Loucy (cell line): Measurements from ENCODE around the gene NAB2.

Source experiments
- H2AFZ ChIP-seq: fragments of 200-600 bp; sonication (generic); 2 replicates; pipeline ENCODE4 v1.6.0; 2016; ENCODE audit warnings: antibody characterized with exemption, mild to moderate bottlenecking, low read length, moderate library complexity
- H3F3A ChIP-seq: fragments of 200-600 bp; 2 replicates; pipeline ENCODE4 v1.6.0; 2016; ENCODE audit warnings: antibody characterized with exemption, low read depth, mild to moderate bottlenecking
- H3K27me3 ChIP-seq: fragments of 200-600 bp; sonication (generic); 2 replicates; pipeline ENCODE4 v1.6.1; 2014; ENCODE audit warnings: low read length, mild to moderate bottlenecking; ENCODE audit not compliant: insufficient read depth, poor library complexity, severe bottlenecking
- H3K36me3 ChIP-seq: fragments of 200-600 bp; sonication (generic); 2 replicates; pipeline ENCODE4 v1.6.1; 2016; ENCODE audit warnings: low read length; ENCODE audit not compliant: insufficient read depth
- H3K4me1 ChIP-seq: fragments of 200-600 bp; sonication (generic); 2 replicates; pipeline ENCODE4 v1.5.1; 2014; ENCODE audit warnings: low read length, mild to moderate bottlenecking; ENCODE audit not compliant: insufficient read depth, poor library complexity, severe bottlenecking
- H3K4me2 ChIP-seq: fragments of 200-600 bp; sonication (generic); 2 replicates; pipeline ENCODE4 v1.6.0; 2014; ENCODE audit warnings: antibody characterized with exemption, low read length, low read depth, mild to moderate bottlenecking; ENCODE audit not compliant: poor library complexity, severe bottlenecking
- H3K4me3 ChIP-seq: fragments of 200-600 bp; sonication (generic); 2 replicates; pipeline ENCODE4 v1.5.1; 2014; ENCODE audit warnings: low read length, mild to moderate bottlenecking, mixed read lengths; ENCODE audit not compliant: poor library complexity, severe bottlenecking
- H3K79me2 ChIP-seq: fragments of 200-600 bp; sonication (generic); 2 replicates; pipeline ENCODE4 v1.6.1; 2014; ENCODE audit warnings: low read length; ENCODE audit not compliant: insufficient read depth
- H3K9ac ChIP-seq: fragments of 200-600 bp; sonication (generic); 2 replicates; pipeline ENCODE4 v1.6.0; 2014; ENCODE audit warnings: mild to moderate bottlenecking, low read depth, low read length, moderate library complexity; ENCODE audit not compliant: poor library complexity, severe bottlenecking
- H3K9me2 ChIP-seq: fragments of 200-600 bp; sonication (generic); replicated peaks from 2 replicates; pipeline ENCODE4 v1.6.1; 2016; ENCODE audit warnings: low read depth, low read length, mixed read lengths
- H3K9me3 ChIP-seq: fragments of 200-600 bp; sonication (generic); 2 replicates; pipeline ENCODE4 v1.6.1; 2014; ENCODE audit warnings: mild to moderate bottlenecking, antibody characterized with exemption, low read length, low read depth; ENCODE audit not compliant: insufficient read depth
- H4K20me1 ChIP-seq: fragments of 200-600 bp; sonication (generic); 2 replicates; pipeline ENCODE4 v1.6.0; 2014; ENCODE audit warnings: antibody characterized with exemption, low read length, mild to moderate bottlenecking; ENCODE audit not compliant: insufficient read depth, poor library complexity, severe bottlenecking
- EZH2phosphoT487 ChIP-seq: fragments of 200-600 bp; IDR thresholded peaks from 2 replicates; pipeline ENCODE4 v1.6.1; 2018; ENCODE audit warnings: antibody characterized with exemption, mild to moderate bottlenecking, moderate library complexity, borderline replicate concordance
- TF ChIP-seq, protein P1 (sequence below): fragments of 200-600 bp; sonication (generic); conservative IDR thresholded peaks from 2 replicates; pipeline ENCODE4 v1.5.1; 2014; ENCODE audit warnings: mild to moderate bottlenecking, antibody characterized with exemption, low read length

NAB2 gene

DNA sequence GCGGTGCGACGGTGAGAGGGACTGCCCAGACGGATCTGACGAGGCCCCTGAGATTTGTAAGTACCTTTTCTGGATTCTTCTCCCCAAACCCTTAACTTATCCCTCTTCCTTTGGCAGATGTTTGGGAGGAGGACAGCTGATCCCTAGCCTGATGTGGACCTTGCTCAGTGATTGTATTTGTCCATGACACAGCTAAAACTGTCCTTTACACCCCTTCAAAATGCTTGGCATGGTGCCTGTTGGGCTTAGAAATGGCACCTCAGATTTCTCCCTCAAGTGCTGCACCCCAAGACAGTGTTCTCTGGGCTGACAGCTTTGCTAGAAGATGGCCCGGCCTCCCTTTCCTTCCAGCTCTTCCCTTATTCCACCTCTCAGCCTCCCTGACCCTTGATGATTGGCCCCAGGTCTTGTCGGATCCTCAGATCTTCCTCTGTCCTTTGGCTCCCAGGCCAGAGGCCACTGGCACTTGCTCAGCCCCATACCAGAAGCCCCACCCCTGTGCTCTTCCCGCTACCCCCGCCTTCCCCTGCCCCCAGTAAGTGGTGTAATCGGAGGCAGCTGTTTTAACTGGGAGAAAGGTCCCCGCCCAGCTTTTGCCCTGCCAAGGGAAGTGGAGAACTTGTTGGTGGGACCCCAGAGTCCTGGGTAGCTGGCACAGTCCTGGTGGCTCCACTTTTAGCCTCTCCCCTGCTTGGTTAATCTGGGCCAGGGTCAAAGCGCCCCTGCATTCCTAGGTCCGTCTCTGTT is 49.8 kb downstream of the NAB2 start:
- Histone ChIP-seq H2AFZ (no peak overlapping the region), H3K9me3 (no peaks in the 10 kb centered on the region), H3K9me2 (no peaks in the 10 kb centered on the region), H4K20me1 (no peaks in the 10 kb centered on the region), H3K27me3 (no peaks in the 10 kb centered on the region), H3K9ac (no peak overlapping the region), H3K4me2 (no peak overlapping the region), H3K4me1 (peaks cover 8% of the 10 kb centered on the region), H3F3A (no peaks in the 10 kb centered on the region), H3K36me3 (no peaks in the 10 kb centered on the region), H3K4me3 (no peak overlapping the region), H3K79me2 (no peaks in the 10 kb centered on the region)
- TF ChIP-seq EZH2phosphoT487, result no peak

DNA sequence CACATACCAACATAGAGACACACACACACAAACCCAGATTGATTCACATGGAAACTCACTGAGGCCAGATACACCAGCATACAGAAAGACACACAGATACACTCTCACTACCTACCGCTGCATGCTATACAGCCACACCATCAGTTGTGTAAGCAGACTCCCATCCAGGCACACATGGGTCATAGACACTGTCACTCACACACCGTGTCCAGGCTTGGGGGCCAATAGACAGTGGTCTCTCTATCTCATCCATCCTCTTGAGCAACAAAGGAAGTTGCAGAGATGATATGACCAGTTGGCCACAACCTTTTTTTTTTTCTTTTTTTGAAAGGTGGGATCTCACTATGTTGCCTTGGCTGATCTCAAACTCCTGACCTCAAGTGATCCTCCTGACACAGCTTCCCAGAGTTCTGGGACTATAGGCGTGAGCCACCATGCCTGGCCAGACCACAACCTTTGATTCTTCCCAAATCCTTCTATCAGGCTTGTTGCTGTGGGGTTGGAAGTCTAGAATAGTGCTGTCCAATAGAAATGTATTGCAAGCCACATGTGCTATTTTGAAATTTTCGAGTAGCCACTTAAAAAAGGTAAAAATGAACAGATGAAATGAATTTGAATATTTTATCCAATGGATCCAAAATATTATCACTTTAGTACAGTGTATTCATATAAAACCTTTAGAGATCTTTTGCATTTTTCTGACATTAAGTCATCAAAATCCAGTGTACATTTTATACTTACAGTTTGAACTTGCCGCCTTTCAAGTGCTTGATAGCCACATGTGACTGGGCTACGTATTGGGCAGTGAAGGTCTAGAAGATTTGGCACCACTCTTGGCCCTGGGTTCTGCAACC is 51.1 kb downstream of the NAB2 start:
- Histone ChIP-seq H3K36me3 (no peaks in the 10 kb centered on the region), H3K9ac (no peak overlapping the region)

DNA sequence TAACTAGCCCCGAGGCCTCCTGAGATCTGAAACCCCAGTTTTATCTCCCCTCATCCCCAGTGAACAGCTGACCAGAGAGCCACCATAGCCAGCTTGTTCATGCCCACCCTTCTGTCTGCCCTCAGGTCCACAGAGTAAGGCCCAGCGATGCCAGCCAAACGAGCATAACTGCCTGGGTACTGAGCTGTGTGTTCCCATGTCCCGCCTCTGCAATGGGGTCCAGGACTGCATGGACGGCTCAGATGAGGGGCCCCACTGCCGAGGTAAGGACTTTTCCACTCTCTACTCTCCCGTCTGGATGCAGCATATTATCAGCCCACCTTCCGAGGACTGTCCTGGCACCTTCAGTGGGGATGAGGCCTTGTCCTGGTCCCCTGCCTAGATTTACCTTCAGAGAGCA is 52.3 kb downstream of the NAB2 start:
- H3K27me3 ChIP-seq, result no peaks in the 10 kb centered on the region
- no peak overlapping the region for H2AFZ ChIP-seq
- H3K36me3 ChIP-seq, result no peaks in the 10 kb centered on the region
- TF ChIP-seq, protein P1, sequence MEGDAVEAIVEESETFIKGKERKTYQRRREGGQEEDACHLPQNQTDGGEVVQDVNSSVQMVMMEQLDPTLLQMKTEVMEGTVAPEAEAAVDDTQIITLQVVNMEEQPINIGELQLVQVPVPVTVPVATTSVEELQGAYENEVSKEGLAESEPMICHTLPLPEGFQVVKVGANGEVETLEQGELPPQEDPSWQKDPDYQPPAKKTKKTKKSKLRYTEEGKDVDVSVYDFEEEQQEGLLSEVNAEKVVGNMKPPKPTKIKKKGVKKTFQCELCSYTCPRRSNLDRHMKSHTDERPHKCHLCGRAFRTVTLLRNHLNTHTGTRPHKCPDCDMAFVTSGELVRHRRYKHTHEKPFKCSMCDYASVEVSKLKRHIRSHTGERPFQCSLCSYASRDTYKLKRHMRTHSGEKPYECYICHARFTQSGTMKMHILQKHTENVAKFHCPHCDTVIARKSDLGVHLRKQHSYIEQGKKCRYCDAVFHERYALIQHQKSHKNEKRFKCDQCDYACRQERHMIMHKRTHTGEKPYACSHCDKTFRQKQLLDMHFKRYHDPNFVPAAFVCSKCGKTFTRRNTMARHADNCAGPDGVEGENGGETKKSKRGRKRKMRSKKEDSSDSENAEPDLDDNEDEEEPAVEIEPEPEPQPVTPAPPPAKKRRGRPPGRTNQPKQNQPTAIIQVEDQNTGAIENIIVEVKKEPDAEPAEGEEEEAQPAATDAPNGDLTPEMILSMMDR, result no peak
- TF ChIP-seq EZH2phosphoT487, result no peak
- no peaks in the 10 kb centered on the region for H4K20me1 ChIP-seq
- H3K4me3 ChIP-seq, result no peak overlapping the region
- H3F3A ChIP-seq, result no peaks in the 10 kb centered on the region
- H3K4me2 ChIP-seq, result no peak overlapping the region
- no peaks in the 10 kb centered on the region for H3K9me3 ChIP-seq
- H3K9ac ChIP-seq, result no peak overlapping the region
- peaks cover 12% of the 10 kb centered on the region for H3K4me1 ChIP-seq
- no peaks in the 10 kb centered on the region for H3K79me2 ChIP-seq
- H3K9me2 ChIP-seq, result no peaks in the 10 kb centered on the region

More for the DNA sequence above, 51.1 kb downstream of the NAB2 start:
- Histone ChIP-seq H3K4me1 (peaks cover 8% of the 10 kb centered on the region), H3K9me2 (no peaks in the 10 kb centered on the region), H4K20me1 (no peaks in the 10 kb centered on the region), H3K4me2 (no peak overlapping the region), H3K9me3 (no peaks in the 10 kb centered on the region), H3F3A (no peaks in the 10 kb centered on the region), H2AFZ (no peak overlapping the region), H3K27me3 (no peaks in the 10 kb centered on the region), H3K4me3 (no peak overlapping the region), H3K79me2 (no peaks in the 10 kb centered on the region)
- TF ChIP-seq EZH2phosphoT487, result no peak
- TF ChIP-seq, protein P1, result no peak
